ENCODE measurements around the gene ITGAD.

ITGAD gene

DNA sequence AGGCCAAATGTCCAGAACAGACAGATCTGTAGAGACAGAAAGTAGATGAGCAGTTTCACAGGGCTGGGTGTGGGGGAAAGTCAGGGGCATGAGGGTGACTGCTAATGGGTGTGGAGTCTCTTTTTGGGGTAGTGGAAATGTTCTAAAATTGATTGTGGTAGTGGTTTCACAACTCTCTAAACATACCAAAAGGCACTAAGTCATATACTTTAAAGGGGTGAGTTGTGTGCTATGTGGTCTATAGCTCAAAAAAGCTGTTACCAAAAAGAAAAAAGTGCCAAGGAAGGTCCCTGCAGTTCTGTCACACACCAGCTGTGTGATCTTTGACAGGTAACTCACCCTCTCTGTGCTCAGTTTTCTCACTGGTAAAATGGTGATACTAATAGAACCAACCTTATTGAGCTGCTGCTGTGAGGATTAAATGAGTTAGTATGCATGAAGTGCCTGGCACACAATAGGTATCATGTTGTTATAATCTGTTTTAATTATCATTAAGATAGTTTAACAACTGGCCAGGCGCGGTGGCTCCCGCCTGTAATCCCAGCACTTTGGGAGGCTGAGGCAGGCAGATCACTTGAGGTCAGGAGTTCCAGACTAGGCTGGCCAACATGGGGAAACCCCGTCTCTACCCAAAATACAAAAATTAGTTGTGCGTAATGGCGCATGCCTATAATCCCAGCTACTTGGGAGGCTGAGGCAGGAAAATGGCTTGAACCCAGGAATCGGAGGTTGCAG lies 27.8 kb upstream of the ITGAD start:
- no peak for DNase-seq

DNA sequence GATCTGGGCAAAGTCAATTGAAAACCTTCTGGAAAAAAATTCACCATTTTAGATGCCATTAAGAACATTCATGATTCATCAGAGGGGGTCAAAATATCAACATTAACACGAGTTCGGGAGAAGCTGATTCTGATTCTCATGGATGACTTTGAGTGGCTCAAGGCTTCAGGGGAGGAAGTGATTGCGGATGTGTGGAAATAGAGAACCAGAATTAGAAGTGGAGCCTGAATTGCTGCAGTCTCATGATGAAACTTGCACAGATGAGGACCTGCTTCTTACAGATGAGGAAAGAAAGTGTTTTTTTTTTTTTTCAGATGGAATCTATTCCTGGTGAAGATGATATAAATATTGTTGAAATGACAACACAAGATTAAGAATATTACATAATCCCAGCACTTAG lies 25.3 kb upstream of the ITGAD start:
- no peak for DNase-seq

DNA sequence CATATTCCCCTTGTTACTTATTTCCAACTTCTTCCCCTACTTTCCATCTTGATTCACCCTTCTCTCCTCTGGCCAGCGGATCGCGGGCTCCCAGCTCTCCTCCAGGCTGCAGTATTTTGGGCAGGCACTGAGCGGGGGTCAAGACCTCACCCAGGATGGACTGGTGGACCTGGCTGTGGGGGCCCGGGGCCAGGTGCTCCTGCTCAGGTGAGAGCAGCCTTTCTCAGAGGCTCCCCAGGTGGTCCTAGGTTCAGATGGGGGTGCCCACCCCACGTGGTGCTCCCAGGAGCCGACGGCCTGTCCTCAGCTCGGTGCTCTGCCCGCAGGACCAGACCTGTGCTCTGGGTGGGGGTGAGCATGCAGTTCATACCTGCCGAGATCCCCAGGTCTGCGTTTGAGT lies 22.1 kb upstream of the ITGAD start:
- DNase-seq: no peak

DNA sequence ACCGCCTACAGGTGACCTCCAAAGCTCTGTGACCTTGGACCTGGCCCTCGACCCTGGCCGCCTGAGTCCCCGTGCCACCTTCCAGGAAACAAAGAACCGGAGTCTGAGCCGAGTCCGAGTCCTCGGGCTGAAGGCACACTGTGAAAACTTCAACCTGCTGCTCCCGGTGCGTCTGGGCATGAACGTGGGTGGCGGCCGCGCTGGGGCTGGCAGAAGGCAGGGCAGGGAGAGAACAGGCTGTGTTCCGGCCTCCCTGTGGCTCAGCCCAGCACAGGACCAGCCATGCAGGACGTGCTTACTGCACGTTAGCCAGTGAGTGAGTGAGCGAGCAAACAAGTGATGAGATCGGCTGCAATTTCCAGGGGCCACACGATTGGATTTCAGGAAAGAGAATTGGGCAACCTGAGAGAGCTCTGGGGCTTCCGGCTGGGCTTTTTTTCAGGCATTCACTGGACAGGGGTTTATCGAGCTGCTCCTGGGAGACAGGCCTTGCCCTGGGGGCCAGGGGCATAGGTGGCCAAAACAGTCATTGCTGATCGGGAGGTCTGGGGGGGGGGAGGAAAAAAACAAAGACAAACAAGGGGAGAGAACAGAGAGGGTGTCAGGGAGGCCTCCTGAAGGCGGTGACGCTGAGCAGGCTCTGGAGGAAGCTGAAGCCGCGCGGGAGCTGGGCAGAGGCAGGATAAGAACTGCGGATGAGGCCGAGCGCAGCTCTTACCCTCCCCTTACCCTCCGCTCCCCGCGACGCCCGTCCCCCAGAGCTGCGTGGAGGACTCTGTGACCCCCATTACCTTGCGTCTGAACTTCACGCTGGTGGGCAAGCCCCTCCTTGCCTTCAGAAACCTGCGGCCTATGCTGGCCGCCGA lies 21.3 kb upstream of the ITGAD start:
- DNase-seq: no peak

DNA sequence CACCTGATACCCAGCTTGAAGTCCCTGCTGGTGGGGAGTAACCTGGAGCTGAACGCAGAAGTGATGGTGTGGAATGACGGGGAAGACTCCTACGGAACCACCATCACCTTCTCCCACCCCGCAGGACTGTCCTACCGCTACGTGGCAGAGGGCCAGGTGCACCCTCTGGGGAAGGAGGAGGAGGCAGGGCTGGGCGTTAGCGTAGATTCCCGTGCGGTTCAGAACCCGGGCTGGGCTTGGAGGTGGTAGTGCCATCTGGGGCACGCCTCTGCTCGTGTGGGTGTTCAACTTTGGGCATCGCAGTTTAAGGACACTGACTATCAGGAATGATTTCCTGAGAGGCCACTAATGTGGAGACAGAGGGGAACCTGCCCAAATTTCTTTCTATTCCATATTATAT lies 19.9 kb upstream of the ITGAD start:
- no peak for DNase-seq

DNA sequence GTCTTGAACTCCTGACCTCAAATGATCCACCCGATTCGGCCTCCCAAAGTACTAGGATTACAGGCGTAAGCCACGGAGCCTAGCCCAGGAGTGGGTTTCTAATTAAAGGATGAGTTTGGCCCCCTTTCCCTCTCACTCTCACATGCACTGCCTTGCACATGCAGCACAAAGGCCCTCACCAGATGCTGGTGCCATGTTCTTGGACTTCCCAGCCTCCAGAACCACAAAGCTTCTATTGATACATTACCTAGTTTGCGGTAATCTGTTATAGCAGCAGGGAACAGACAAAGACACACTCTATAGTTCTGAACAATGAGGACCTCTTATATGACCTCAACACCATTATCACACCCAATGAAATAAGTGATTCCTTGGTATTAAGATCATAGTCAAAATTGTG lies 17.9 kb upstream of the ITGAD start:
- DNase-seq: no peak

DNA sequence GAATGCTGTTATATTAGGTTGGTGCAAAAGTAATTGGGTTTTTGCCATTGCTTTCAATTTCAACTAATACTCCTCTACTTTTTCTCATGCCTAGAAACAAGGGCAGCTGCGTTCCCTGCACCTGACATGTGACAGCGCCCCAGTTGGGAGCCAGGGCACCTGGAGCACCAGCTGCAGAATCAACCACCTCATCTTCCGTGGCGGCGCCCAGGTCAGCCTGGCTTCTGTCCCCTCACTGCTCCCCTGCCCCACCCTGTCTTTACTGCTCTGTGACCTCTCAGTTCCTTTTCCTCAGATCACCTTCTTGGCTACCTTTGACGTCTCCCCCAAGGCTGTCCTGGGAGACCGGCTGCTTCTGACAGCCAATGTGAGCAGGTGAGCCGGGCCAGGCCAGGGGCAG lies 16.4 kb upstream of the ITGAD start:
- DNase-seq: no peak

DNA sequence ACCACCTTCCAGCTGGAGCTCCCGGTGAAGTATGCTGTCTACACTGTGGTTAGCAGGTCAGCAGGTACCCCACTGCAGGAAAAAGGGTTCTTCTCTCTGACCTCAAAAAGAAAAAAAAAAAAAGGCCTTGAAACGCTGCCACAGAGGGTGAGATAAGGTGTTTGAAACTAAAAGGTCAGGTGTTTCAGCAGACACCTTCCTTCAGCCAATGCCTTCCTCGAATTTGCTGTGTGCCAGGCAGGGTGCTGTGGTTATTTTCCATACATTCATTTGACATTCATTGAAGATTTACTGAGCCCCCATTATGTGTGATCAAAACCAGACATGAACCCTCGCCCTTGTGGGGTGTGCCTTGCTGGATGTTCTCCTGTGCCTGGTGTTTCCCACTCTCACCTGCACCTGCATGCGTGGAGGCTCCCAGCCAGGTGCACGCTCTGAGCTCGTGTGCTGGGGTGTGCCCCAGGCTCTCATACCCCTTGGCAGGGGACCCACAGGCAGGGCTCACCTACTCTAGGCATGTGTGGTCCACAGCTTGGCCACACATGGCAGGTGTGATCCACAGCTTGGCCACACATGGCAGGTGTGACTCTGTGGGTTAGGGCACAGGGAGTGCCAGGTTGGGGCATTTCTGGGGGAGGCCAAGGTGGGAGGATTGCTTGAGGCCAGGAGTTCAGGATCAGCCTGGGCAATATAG lies 15.8 kb upstream of the ITGAD start:
- DNase-seq: no peak

DNA sequence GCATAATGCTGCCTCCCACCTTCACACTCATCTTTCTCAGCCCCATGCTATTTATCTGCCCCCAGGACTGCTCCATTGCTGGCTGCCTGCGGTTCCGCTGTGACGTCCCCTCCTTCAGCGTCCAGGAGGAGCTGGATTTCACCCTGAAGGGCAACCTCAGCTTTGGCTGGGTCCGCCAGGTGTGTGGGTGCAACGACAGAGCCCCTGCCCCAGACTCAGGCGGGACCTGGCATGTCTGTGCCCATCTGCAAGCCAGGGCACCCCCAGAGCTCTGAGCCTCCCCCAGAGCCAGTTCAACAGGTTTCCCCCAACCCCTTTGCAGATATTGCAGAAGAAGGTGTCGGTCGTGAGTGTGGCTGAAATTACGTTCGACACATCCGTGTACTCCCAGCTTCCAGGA lies 12.9 kb upstream of the ITGAD start:
- no peak for DNase-seq

DNA sequence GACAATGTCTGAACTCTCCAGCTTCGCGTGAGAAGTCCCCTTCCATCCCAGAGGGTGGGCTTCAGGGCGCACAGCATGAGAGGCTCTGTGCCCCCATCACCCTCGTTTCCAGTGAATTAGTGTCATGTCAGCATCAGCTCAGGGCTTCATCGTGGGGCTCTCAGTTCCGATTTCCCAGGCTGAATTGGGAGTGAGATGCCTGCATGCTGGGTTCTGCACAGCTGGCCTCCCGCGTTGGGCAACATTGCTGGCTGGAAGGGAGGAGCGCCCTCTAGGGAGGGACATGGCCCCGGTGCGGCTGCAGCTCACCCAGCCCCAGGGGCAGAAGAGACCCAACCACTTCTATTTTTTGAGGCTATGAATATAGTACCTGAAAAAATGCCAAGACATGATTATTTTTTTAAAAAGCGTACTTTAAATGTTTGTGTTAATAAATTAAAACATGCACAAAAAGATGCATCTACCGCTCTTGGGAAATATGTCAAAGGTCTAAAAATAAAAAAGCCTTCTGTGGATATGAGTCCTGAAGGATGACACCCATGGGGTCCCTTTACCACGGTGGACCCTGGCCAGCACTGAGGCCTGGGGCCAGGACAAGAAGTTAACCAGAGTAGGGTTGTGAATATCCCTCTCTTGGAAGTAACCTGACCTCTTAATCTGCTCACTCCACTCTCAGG lies 10.5 kb upstream of the ITGAD start:
- peak in 3 of 5 donors; percentile 39 to 68 (median 40) for DNase-seq

DNA sequence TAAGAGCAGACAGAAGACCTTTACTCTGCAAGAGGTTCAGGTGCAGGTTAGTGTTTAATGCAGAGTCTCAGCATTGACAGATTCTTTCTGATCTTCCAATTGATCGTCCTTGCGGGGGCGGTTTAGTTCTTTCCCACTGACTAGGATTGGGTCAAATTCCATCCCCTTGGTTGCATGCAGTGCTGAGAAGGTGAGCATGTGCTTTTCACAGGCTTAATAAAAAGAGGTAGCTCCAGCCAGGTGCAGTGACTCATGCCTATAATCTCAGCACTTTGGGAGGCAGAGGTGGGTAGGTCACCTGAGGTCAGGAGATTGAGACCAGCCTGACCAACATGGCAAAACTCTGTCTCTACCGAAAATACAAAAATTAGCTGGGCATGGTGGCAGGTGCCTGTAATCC lies 7.5 kb upstream of the ITGAD start:
- no peak for DNase-seq

DNA sequence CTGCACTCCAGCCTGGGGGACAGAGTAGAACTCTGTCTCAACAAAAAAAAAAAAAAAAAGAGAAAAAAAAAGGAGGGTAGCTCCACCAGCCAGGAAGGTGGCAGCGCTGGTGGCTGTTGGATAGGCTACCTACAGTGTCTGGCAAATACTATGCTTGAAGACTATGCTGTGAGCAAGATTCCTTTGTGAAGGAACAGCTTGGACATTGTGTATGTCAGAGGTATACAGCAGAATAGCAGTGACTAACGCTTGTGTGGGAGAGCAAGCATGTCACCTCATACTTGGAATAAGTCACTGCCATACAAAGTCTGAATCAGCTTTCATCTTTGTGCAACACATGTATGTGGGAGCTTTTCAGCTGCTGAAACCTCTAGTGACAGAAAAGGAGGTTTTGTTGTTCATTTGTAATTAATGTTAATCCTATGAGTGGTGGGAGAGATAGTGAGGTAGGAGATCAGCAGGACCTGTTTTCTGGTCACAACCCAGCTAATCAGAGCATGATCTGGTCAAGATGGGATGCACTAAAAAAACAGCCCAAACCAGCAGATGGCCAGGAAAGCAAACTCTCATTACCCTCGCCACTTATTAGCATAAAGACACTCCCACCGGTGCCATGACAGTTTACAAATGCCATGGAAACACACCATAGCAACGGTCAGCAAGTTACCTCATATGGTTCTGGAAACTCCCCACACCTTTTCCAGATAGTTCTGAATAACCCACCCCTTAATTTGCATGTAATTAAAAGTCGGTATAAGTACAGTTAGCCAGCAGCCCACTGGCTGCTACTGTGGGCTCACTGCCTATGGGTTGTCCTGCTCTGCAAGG lies 6.8 kb upstream of the ITGAD start:
- peak in 1 of 5 donors; percentile 10 for DNase-seq

DNA sequence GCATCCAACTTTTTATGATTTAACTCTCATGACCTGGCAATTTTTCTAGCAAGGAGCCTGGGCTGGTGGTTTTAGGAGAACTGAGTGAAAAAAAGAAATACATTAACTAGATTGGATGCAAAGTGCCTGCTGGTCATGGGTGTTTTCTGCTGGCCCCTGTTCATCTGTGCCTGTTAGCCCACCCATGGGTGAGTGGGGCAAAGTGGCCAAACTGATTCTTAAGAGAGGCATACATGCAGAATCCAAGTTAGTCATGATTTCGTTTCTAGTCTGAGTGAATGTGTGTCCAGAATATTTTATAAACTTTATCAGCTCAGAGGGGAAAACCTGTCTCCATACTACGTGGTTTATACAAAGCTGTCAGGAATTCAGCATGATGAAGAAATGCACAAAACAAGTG lies 4.6 kb upstream of the ITGAD start:
- DNase-seq: no peak

DNA sequence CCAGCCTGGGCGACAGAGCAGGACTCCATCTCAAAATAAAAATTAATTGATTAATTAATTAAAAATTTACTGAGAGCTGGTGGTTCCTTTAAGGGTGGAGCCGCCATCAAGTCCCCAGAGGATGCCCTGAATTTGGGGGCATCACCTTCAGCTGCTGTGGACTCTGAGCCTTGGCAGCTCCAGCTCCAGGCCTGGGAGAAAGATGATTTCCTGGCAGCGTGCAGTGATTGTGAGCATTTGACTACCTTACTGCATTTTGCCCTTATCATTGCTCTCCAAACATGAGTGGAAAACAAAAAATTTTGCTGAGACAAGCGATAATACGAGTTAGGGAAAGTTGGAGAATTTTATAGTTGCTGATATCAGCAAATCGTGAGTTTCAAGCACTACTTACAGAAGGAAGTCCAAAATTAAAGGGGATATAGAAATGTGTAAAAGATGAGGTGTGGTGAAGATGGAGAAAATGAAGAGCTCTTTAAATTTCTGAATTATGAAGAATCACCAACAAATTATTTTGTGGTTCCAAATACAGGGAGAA lies 2.6 kb upstream of the ITGAD start:
- DNase-seq: no peak

DNA sequence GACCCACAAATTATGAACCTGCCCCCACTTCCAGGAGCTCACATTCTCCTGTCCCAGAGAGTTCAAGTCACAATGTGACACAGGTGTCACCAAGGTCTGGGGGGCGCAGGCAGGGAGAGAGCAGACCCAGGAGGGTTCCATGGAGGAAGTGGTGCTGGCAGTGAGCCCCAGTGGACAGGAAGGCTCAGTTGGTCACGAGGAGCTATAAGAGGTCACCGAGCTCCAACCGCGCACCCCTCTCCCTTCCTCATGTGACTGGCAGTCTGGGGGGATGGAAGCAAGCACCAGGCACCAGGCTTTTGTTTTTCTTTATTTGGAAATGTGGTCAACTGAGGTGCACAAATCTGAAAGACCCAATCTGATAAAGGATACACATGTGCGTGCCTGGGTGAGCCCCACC lies 2.5 kb downstream of the ITGAD start:
- DNase-seq: no peak

DNA sequence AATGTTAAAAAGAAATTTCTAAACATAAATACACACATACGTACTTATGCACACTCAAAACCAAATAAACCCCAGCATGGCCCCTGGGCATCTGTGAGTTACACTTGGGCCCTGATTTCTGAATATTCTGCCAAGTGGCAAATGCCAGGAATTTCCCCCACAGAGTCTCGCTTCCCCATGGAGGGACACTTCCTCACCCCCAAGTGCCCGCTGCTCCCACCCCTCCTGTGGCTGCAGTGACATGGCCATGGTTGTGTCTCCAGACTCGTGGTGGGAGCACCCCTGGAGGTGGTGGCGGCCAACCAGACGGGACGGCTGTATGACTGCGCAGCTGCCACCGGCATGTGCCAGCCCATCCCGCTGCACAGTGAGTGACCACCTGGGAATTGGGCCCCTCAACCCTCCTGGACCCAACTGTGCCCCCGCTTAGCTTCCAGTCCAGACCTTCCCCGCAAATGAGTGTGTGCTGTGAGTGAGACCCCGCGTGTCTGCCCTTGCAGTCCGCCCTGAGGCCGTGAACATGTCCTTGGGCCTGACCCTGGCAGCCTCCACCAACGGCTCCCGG lies 4.0 kb downstream of the ITGAD start:
- DNase-seq: no peak

DNA sequence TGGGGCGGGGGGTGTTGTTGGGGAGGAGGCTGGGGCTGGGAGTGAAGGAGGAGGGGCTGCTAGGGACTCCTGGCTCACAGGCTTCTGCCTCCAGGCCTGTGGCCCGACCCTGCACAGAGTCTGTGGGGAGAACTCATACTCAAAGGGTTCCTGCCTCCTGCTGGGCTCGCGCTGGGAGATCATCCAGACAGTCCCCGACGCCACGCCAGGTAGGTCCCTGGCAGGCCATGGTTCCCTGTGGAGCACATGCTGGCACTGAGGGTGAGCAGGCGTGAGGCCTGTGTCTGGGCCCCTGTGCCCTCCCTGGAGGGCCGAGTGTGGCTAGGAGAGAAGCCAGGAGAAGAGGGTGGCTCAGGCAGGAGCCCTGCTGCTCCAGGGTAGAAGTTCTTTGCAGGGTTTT lies 4.6 kb downstream of the ITGAD start:
- no peak for DNase-seq

DNA sequence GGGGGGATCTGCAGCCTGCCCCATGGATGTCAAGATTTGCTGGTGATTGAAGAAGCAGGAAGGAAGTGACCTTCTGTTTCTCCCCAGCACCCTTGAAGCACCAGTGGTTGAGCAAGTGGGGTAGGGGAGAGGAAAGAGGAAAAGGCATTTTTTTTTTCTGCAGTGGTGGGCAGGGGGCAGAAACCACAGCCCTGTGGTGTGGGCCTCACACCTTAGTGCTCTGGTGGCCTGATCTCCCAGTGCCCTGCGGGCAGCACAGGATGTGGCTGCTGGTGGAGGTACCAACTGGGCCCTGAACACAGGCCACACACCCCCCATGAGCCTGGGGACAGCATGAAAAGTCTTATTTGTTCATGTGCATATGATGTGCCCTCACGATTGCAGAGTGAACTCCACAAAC lies 7.1 kb downstream of the ITGAD start:
- peak in 1 of 5 donors; percentile 41 for DNase-seq

DNA sequence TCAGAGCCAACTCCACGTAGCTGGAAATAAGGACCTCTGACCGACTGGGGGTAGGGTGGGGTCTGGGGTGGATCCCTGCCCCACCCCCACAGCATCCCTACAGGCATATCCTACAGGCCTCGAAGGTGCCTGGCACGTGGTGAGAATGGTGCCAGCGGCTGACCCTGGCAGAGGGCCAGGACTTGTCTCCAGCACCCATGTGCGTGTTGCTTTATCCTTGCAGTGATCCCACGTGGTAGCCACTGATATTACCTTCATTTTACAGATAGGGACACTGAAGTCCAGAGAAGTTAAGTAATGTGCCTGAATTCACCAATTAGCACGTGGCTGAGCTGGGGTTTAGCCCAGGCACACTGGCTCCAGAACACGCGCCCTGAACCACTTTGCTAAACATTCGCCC lies 8.3 kb downstream of the ITGAD start:
- no peak for DNase-seq

DNA sequence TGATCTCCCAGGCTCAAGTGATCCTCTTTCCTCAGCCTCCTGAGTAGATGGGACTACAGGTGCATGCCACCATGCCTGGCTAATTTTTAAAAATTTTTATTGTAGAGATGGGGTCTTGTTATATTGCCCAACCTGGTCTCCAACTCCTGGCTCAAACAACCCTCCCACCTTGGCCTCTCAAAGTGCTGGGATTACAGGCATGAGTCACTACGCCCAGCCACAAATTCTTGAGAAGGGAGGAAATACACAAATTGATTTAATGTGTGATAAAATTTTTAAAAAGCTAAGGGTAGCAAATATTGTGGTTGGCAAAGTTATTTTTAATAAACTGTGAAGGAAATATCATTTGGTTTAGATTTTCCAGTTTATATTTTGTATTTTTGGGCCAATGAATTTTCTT lies 9.6 kb downstream of the ITGAD start:
- DNase-seq: no peak

DNA sequence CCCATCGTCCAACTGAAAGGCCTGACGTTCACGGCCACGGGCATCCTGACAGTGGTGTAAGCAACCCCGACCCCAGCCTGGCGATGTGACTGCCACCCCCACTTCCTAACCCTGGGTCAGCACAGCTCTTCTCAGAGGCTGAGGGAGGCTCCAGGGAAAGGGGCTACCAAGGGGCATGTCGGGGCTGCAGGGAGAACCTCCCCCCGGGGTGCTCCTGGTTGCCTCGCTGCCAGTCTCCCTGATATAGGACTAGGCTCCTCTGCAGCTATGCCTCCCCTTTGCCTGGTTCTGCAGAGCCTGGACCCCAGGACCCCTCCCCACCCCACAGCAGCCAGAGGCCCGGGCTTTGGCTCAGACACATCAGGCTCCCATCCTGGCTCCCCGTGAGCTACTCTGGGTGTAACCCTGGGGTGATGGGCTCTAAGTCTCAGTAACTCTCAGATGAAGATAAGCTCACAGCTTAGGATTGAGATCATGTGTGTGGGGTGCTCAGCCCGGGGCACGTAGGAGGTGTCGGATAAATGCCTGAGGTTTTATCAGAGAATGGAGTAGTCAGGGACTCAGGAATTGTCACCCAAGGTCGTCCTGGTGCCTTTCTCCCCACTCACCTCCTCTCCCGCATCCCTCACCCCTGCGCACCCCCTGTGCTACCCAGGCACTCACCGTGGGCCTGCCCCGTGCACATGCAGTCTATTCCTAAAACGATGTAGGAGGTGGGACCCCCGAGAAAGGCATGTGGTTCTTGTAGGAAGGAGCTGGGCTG lies 10.6 kb downstream of the ITGAD start:
- no peak for DNase-seq

Measured in T-helper 1 cell (primary cell).